SU-DHL-6 (cell line): ENCODE results near the gene GRHL3.

ENCODE experiments used
- H2AFZ ChIP-seq: fragments of 200-600 bp; sonication (generic); 2 replicates; pipeline ENCODE4 v1.6.1; 2014; ENCODE audit warnings: low read depth, mild to moderate bottlenecking, moderate library complexity, mixed read lengths, antibody characterized with exemption, low read length; ENCODE audit not compliant: severe bottlenecking
- H3F3A ChIP-seq: fragments of 200-600 bp; shearing (Covaris generic); 2 replicates; pipeline ENCODE4 v1.6.0; 2016; ENCODE audit warnings: antibody characterized with exemption, mild to moderate bottlenecking; ENCODE audit not compliant: insufficient read depth
- H3K27ac ChIP-seq: fragments of 200-600 bp; sonication (generic); 2 replicates; pipeline ENCODE4 v1.5.1; 2016; ENCODE audit warnings: low read depth, mild to moderate bottlenecking, low read length, moderate library complexity, mixed read lengths
- H3K27me3 ChIP-seq: fragments of 200-600 bp; sonication (generic), shearing (Covaris generic); 2 replicates; pipeline ENCODE4 v1.6.0; 2014; ENCODE audit warnings: mild to moderate bottlenecking, low read length
- H3K36me3 ChIP-seq: fragments of 200-600 bp; sonication (generic); 2 replicates; pipeline ENCODE4 v1.6.1; 2014; ENCODE audit warnings: mild to moderate bottlenecking, low read length, mixed read lengths
- H3K4me2 ChIP-seq: fragments of 300-600, 200-600 bp; shearing (Covaris generic), sonication (generic); 2 replicates; pipeline ENCODE4 v1.6.0; 2014; ENCODE audit warnings: low read length, low read depth, mild to moderate bottlenecking; ENCODE audit not compliant: poor library complexity, severe bottlenecking
- H3K4me3 ChIP-seq: fragments of 200-600 bp; sonication (generic); 2 replicates; pipeline ENCODE4 v1.5.1; 2014; ENCODE audit warnings: antibody characterized with exemption, low read length, mild to moderate bottlenecking, mixed read lengths; ENCODE audit not compliant: insufficient read depth, poor library complexity, severe bottlenecking
- H3K79me2 ChIP-seq: fragments of 200-600 bp; sonication (generic); 2 replicates; pipeline ENCODE4 v1.6.1; 2014; ENCODE audit warnings: mild to moderate bottlenecking, low read length, moderate library complexity; ENCODE audit not compliant: insufficient read depth
- H3K9ac ChIP-seq: fragments of 200-600 bp; sonication (generic); 2 replicates; pipeline ENCODE4 v1.7.0; 2014; ENCODE audit warnings: mild to moderate bottlenecking, low read length
- H3K9me2 ChIP-seq: fragments of 200-600 bp; sonication (generic); replicated peaks from 2 replicates; pipeline ENCODE4 v1.6.1; 2014; ENCODE audit warnings: low read length; ENCODE audit not compliant: insufficient read depth
- H3K9me3 ChIP-seq: fragments of 200-600 bp; sonication (generic); 2 replicates; pipeline ENCODE4 v1.6.1; 2014; ENCODE audit warnings: low read length, mixed read lengths; ENCODE audit not compliant: insufficient read depth
- H4K20me1 ChIP-seq: fragments of 200-600 bp; sonication (generic); 2 replicates; pipeline ENCODE4 v1.6.1; 2014; ENCODE audit warnings: low read depth, mild to moderate bottlenecking, antibody characterized with exemption, low read length, moderate library complexity, mixed read lengths
- EZH2phosphoT487 ChIP-seq: fragments of 200-600 bp; sonication (generic), shearing (Covaris generic); conservative IDR thresholded peaks from 2 replicates; pipeline ENCODE4 v1.6.1; 2018; ENCODE audit warnings: mild to moderate bottlenecking, antibody characterized with exemption, low read length, moderate library complexity, mixed read lengths
- TF ChIP-seq, protein P1 (sequence below): fragments of 200-600 bp; sonication (generic); IDR thresholded peaks from one replicate; pipeline ENCODE4 v1.5.1; 2017; ENCODE audit warnings: antibody characterized with exemption, mild to moderate bottlenecking, low read length, moderate library complexity; ENCODE audit not compliant: insufficient read depth, poor library complexity, severe bottlenecking

The GRHL3 gene

DNA sequence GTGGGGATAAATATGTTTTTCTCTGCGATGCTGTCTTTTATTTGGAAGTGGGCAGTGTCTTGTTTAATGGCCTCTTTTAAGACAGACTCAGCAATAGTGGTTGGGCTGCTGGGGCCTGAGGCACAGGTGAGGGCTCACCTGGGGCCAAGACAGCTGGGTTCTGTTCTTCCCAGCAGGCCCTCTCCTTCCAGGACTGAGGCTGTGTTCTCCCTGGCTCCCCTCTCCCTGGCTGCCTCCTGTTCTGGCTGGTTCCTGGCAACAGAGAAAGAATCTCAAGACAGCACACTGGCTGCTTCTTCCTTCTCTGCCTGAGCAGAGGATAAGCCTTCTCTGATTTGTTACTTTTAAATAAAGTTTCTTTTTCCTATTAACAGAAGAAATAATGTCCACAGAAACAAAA is 7.4 kb upstream of the GRHL3 start:
- no peaks in the 10 kb centered on the region for H3K9me3 ChIP-seq
- no peaks in the 10 kb centered on the region for H3K9me2 ChIP-seq
- H3K27me3 ChIP-seq: no peaks in the 10 kb centered on the region
- no peak overlapping the region for H3K4me3 ChIP-seq
- no peaks in the 10 kb centered on the region for H3F3A ChIP-seq
- H3K79me2 ChIP-seq: no peaks in the 10 kb centered on the region
- no peak overlapping the region for H3K4me2 ChIP-seq
- no peaks in the 10 kb centered on the region for H3K36me3 ChIP-seq
- TF ChIP-seq EZH2phosphoT487: no peak
- TF ChIP-seq, protein P1, sequence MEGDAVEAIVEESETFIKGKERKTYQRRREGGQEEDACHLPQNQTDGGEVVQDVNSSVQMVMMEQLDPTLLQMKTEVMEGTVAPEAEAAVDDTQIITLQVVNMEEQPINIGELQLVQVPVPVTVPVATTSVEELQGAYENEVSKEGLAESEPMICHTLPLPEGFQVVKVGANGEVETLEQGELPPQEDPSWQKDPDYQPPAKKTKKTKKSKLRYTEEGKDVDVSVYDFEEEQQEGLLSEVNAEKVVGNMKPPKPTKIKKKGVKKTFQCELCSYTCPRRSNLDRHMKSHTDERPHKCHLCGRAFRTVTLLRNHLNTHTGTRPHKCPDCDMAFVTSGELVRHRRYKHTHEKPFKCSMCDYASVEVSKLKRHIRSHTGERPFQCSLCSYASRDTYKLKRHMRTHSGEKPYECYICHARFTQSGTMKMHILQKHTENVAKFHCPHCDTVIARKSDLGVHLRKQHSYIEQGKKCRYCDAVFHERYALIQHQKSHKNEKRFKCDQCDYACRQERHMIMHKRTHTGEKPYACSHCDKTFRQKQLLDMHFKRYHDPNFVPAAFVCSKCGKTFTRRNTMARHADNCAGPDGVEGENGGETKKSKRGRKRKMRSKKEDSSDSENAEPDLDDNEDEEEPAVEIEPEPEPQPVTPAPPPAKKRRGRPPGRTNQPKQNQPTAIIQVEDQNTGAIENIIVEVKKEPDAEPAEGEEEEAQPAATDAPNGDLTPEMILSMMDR: no peak
- H3K27ac ChIP-seq: no peak overlapping the region
- H4K20me1 ChIP-seq: no peaks in the 10 kb centered on the region
- H2AFZ ChIP-seq: no peak overlapping the region
- H3K9ac ChIP-seq: no peak overlapping the region

- TF ChIP-seq, protein P1: no peak
- no peak for TF ChIP-seq EZH2phosphoT487
- no peaks in the 10 kb centered on the region for H3F3A ChIP-seq
- no peaks in the 10 kb centered on the region for H3K27me3 ChIP-seq
- H3K27ac ChIP-seq: no peak overlapping the region
- no peaks in the 10 kb centered on the region for H4K20me1 ChIP-seq
- no peaks in the 10 kb centered on the region for H3K79me2 ChIP-seq
- H2AFZ ChIP-seq: no peak overlapping the region
- H3K9me2 ChIP-seq: no peaks in the 10 kb centered on the region
- H3K9ac ChIP-seq: no peak overlapping the region
- H3K9me3 ChIP-seq: no peaks in the 10 kb centered on the region
- no peak overlapping the region for H3K4me2 ChIP-seq
- H3K4me3 ChIP-seq: no peak overlapping the region
- no peaks in the 10 kb centered on the region for H3K36me3 ChIP-seq
Observed at GRCh38 chr1:24315391-24315790, 3.8 kb upstream of the GRHL3 start.

DNA sequence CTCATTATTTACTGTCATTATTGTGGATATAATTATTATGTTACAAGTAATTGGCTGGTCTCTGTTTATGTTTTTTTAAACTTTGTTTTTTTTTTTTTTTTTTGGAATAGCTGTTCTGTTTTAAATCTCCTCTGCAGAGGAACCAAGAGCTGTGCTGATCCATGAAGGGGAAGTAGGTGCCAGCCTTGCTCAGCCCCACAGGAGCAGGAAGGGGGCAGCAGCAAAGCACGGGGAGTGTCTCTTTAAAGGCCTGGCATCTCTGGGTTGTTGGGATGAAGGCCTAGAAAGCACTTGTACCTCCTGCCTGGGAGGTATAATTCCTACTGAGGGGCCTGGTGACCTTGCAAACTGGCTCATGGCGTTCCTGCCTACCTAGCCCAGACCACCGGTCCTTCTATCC is 2.5 kb upstream of the GRHL3 start:
- Histone ChIP-seq H3K9ac (no peak overlapping the region), H3K27ac (no peak overlapping the region), H3K36me3 (no peaks in the 10 kb centered on the region), H3K9me3 (no peaks in the 10 kb centered on the region), H3K27me3 (no peaks in the 10 kb centered on the region), H4K20me1 (no peaks in the 10 kb centered on the region), H3F3A (0 out of 2 replicates have a peak, but pooled peaks cover 3% of the 10 kb centered on the region), H3K4me2 (no peak overlapping the region), H3K79me2 (no peaks in the 10 kb centered on the region), H3K9me2 (no peaks in the 10 kb centered on the region), H3K4me3 (no peak overlapping the region), H2AFZ (no peak overlapping the region)
- TF ChIP-seq, protein P1: no peak
- no peak for TF ChIP-seq EZH2phosphoT487
